GM19193 (cell line): ENCODE measurements around the gene CREG2.

Experiments used
- POLR2A ChIP-seq: IDR thresholded peaks from 4 replicates; pipeline ENCODE4 v1.6.1; 2011; ENCODE audit not compliant: insufficient read depth, insufficient read length; ENCODE audit errors: extremely low read depth

The CREG2 gene

GRCh38 chr2:101364878-101365277, 22.4 kb downstream of the CREG2 start:
- no peak for TF ChIP-seq POLR2A

- TF ChIP-seq POLR2A = no peak
Measured at GRCh38 chr2:101362777-101363176, 24.5 kb downstream of the CREG2 start.

GRCh38 chr2:101362316-101362715, 25.0 kb downstream of the CREG2 start:
- no peak for TF ChIP-seq POLR2A

- no peak for TF ChIP-seq POLR2A
Measured at GRCh38 chr2:101361522-101361921, 25.8 kb downstream of the CREG2 start.

GRCh38 chr2:101361121-101361520, 26.2 kb downstream of the CREG2 start:
- no peak for TF ChIP-seq POLR2A

- TF ChIP-seq POLR2A = no peak
Measured at GRCh38 chr2:101360232-101360631, 27.1 kb downstream of the CREG2 start.

GRCh38 chr2:101359410-101359954, 27.8 kb downstream of the CREG2 start:
- no peak for TF ChIP-seq POLR2A

GRCh38 chr2:101357376-101357775, 29.9 kb downstream of the CREG2 start:
- TF ChIP-seq POLR2A = no peak

- no peak for TF ChIP-seq POLR2A
Measured at GRCh38 chr2:101356521-101356920, 30.8 kb downstream of the CREG2 start.

- TF ChIP-seq POLR2A = no peak
Measured at GRCh38 chr2:101356055-101356454, 31.2 kb downstream of the CREG2 start.

GRCh38 chr2:101355401-101356054, 31.8 kb downstream of the CREG2 start:
- no peak for TF ChIP-seq POLR2A

- no peak for TF ChIP-seq POLR2A
Measured at GRCh38 chr2:101354420-101355311, 32.6 kb downstream of the CREG2 start.

GRCh38 chr2:101351207-101351606, 36.1 kb downstream of the CREG2 start:
- TF ChIP-seq POLR2A = no peak

- TF ChIP-seq POLR2A = no peak
Measured at GRCh38 chr2:101349893-101350662, 37.2 kb downstream of the CREG2 start.

- no peak for TF ChIP-seq POLR2A
Measured at GRCh38 chr2:101348883-101349282, 38.4 kb downstream of the CREG2 start.
